HepG2 (cell line): Measurements from ENCODE around the gene LARP1. TPM values are rescaled to one million over a fixed set of nuclear protein-coding genes. Genes with fewer than 3 reads are reported as not detected.

ENCODE experiments used
- ATF1 ChIP-seq: IDR thresholded peaks from 2 replicates; pipeline ENCODE4 v1.6.1; 2016; ENCODE audit warnings: mild to moderate bottlenecking, control low read depth
- CBFB ChIP-seq: sonication (generic); formaldehyde crosslinking; IDR thresholded peaks from 2 replicates; pipeline ENCODE4 v1.4.0; 2020; ENCODE audit warnings: missing genetic modification reagents
- HMGXB3 ChIP-seq: sonication (generic); formaldehyde crosslinking; IDR thresholded peaks from 2 replicates; pipeline ENCODE4 v1.4.0; 2020; ENCODE audit warnings: missing genetic modification reagents, borderline replicate concordance
- HNF4G ChIP-seq, 2 experiments: sonication (generic) in 1 of 2; formaldehyde crosslinking in 1 of 2; IDR thresholded peaks; 2 replicates each; pipeline versions ENCODE4 v1.4.0 to v1.6.1; 2011 to 2020; ENCODE audit warnings: borderline replicate concordance in 2 of 2, low read depth in 2 of 2, mild to moderate bottlenecking in 2 of 2, low read length in 1 of 2, missing genetic modification reagents in 1 of 2, moderate library complexity in 1 of 2
- HNRNPLL ChIP-seq: fragments of 200-400 bp; formaldehyde crosslinking; IDR thresholded peaks from 2 replicates; pipeline ENCODE4 v1.6.1; 2017; ENCODE audit warnings: mild to moderate bottlenecking, low read depth, low read length; ENCODE audit not compliant: poor library complexity, severe bottlenecking
- KAT7 ChIP-seq: IDR thresholded peaks from 2 replicates; pipeline ENCODE4 v1.6.1; 2018; ENCODE audit warnings: borderline replicate concordance, missing compliant biosample characterization
- KDM1A ChIP-seq: IDR thresholded peaks from 2 replicates; pipeline ENCODE4 v1.6.1; 2016; ENCODE audit warnings: missing compliant biosample characterization
- MZF1 ChIP-seq: sonication (generic); formaldehyde crosslinking; IDR thresholded peaks from 2 replicates; pipeline ENCODE4 v1.8.1; 2023; ENCODE audit warnings: mild to moderate bottlenecking, missing genetic modification reagents, borderline replicate concordance
- NR2F2 ChIP-seq: IDR thresholded peaks from 2 replicates; pipeline ENCODE4 v1.6.1; 2012; ENCODE audit warnings: low read depth, inconsistent platforms, borderline replicate concordance
- PATZ1 ChIP-seq: sonication (generic); formaldehyde crosslinking; IDR thresholded peaks from 2 replicates; pipeline ENCODE4 v1.4.0; 2020; ENCODE audit warnings: missing genetic modification reagents
- PCBP1 ChIP-seq: fragments of 200-400 bp; formaldehyde crosslinking; IDR thresholded peaks from 2 replicates; pipeline ENCODE4 v1.6.1; 2017; ENCODE audit warnings: mild to moderate bottlenecking, low read depth, low read length, borderline replicate concordance
- PHB2 ChIP-seq: fragments of 450-650 bp; IDR thresholded peaks from 2 replicates; pipeline ENCODE4 v1.6.1; 2018; ENCODE audit not compliant: partially characterized antibody
- PREB ChIP-seq: sonication (generic); formaldehyde crosslinking; IDR thresholded peaks from 2 replicates; pipeline ENCODE4 v1.4.0; 2020; ENCODE audit warnings: missing genetic modification reagents
- RAD21 ChIP-seq: fragments of 450-650 bp; formaldehyde crosslinking; IDR thresholded peaks from 2 replicates; pipeline ENCODE4 v1.5.0; 2020; ENCODE audit warnings: mild to moderate bottlenecking
- RFX3 ChIP-seq: IDR thresholded peaks from 2 replicates; pipeline ENCODE4 v1.6.1; 2016; ENCODE audit warnings: missing biosample characterization, missing genetic modification reagents
- SMARCC2 ChIP-seq: fragments of 450-650 bp; IDR thresholded peaks from 2 replicates; pipeline ENCODE4 v1.6.1; 2017; ENCODE audit warnings: antibody characterized with exemption, mild to moderate bottlenecking
- SP2 ChIP-seq: sonication (generic); formaldehyde crosslinking; IDR thresholded peaks from 2 replicates; pipeline ENCODE4 v1.5.1; 2020; ENCODE audit warnings: mild to moderate bottlenecking, missing genetic modification reagents
- TERF1 ChIP-seq: sonication (generic); formaldehyde crosslinking; IDR thresholded peaks from 2 replicates; pipeline ENCODE4 v1.8.0; 2022; ENCODE audit warnings: mild to moderate bottlenecking, missing genetic modification reagents, moderate library complexity
- ZNF101 ChIP-seq: sonication (generic); formaldehyde crosslinking; IDR thresholded peaks from 2 replicates; pipeline ENCODE4 v1.4.0; 2020; ENCODE audit warnings: mild to moderate bottlenecking, low read depth, missing genetic modification reagents, borderline replicate concordance
- ZNF556 ChIP-seq: sonication (generic); formaldehyde crosslinking; IDR thresholded peaks from 2 replicates; pipeline ENCODE4 v1.4.0; 2020; ENCODE audit warnings: mild to moderate bottlenecking, missing genetic modification reagents, borderline replicate concordance
- ZNF724P ChIP-seq: sonication (generic); formaldehyde crosslinking; IDR thresholded peaks from 2 replicates; pipeline ENCODE4 v1.8.0; 2022; ENCODE audit warnings: missing genetic modification reagents, borderline replicate concordance
- polyA plus RNA-seq, 8 experiments: library from polyadenylated mRNA; depleted of rRNA in 3 of 8; stranded (reverse) in 7 of 8; unstranded in 1 of 8; fragments of >200 nt; fragmentation: Illumina TruSeq in 4 of 8; extraction: Trizol in 4 of 8; gene quantifications; 2 replicates each; pipeline versions ENCODE4 v1.2.1 to v1.2.3, GENCODE V29; 2011 to 2016; ENCODE audit warnings: low read depth in 4 of 8, missing spikeins in 1 of 8, mixed read lengths in 1 of 8; ENCODE audit not compliant: insufficient read depth in 1 of 8
- total RNA-seq, 5 experiments: library from RNA; depleted of rRNA; stranded (reverse); fragments of >200 nt; fragmentation: Illumina TruSeq; extraction: Trizol; gene quantifications; 2 replicates each; pipeline ENCODE4 v1.2.3, GENCODE V29; 2016; ENCODE audit warnings: low read depth in 1 of 5

The LARP1 gene
- total and polyA plus RNA-seq, 2 of the 13 experiments (the other 11 are each of a cell fraction or from before 2014, with no cell fraction given) = 45.2 to 61.4 TPM

- TF ChIP-seq ZNF556 (CRISPR knock-in tag) (no peak), SMARCC2 (no peak), HNRNPLL (peak; percentile 47), HMGXB3 (CRISPR knock-in tag) (no peak), NR2F2 (no peak; the same call in 1 of the 2 replicates), KAT7 (CRISPR knock-in tag) (no peak), RFX3 (peak; percentile 91), MZF1 (CRISPR knock-in tag) (no peak), PCBP1 (no peak), ZNF724P (CRISPR knock-in tag) (no peak; the same call in 1 of the 2 replicates), TERF1 (CRISPR knock-in tag) (no peak), ATF1 (CRISPR knock-in tag) (no peak), KDM1A (CRISPR knock-in tag) (no peak), PREB (CRISPR knock-in tag) (no peak), CBFB (CRISPR knock-in tag) (peak; percentile 76), HNF4G (IDR thresholded peaks at IDR 0.05; ENCODE audit: borderline replicate concordance, low read depth, low read length) (no peak), HNF4G (CRISPR knock-in tag; IDR thresholded peaks at IDR 0.05; ENCODE audit: borderline replicate concordance, low read depth) (no peak), PHB2 (no peak), RAD21 (CRISPR knock-in tag) (peak; percentile 23; the same call in 1 of the 2 replicates), ZNF101 (no peak), SP2 (no peak), PATZ1 (peak; percentile 99)
These were observed 102.5 kb downstream of the LARP1 start (continued) for GRCh38 chr5:154857530-154858296.
